LNCAP (cell line): ENCODE data around the gene FYB2.

Experiments
- TF ChIP-seq, protein P1 (sequence below): fragments of 450-650 bp; IDR thresholded peaks from 2 replicates; pipeline ENCODE4 v1.5.1; 2017; ENCODE audit warnings: mild to moderate bottlenecking

The FYB2 gene

GRCh38 chr1:56728964-56729363 is 90.2 kb downstream of the FYB2 start:
- TF ChIP-seq, protein P1, sequence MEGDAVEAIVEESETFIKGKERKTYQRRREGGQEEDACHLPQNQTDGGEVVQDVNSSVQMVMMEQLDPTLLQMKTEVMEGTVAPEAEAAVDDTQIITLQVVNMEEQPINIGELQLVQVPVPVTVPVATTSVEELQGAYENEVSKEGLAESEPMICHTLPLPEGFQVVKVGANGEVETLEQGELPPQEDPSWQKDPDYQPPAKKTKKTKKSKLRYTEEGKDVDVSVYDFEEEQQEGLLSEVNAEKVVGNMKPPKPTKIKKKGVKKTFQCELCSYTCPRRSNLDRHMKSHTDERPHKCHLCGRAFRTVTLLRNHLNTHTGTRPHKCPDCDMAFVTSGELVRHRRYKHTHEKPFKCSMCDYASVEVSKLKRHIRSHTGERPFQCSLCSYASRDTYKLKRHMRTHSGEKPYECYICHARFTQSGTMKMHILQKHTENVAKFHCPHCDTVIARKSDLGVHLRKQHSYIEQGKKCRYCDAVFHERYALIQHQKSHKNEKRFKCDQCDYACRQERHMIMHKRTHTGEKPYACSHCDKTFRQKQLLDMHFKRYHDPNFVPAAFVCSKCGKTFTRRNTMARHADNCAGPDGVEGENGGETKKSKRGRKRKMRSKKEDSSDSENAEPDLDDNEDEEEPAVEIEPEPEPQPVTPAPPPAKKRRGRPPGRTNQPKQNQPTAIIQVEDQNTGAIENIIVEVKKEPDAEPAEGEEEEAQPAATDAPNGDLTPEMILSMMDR: no peak

DNA sequence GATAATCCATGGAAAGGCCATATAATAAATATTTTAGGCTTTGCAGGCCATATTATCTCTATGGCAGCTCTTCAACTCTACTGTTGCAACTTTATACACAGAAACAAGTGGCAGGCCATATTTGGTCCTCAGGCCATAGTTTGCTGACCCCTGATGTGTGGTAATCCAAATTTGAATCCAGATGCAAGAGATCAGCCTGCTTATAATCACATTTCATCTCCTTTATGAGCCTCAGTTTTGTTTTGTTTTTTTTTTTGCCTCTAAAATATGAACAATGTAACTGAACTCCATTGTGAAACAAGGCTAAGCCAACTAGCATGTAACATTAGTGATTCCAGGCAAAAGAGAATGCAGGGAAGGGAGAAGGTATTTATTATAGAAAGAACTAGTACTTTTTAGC is 92.5 kb downstream of the FYB2 start:
- TF ChIP-seq, protein P1: no peak

GRCh38 chr1:56719171-56719570 is 100.0 kb downstream of the FYB2 start:
- TF ChIP-seq, protein P1: no peak

- TF ChIP-seq, protein P1: no peak
These were observed 104.0 kb downstream of the FYB2 start for GRCh38 chr1:56715156-56715555.

DNA sequence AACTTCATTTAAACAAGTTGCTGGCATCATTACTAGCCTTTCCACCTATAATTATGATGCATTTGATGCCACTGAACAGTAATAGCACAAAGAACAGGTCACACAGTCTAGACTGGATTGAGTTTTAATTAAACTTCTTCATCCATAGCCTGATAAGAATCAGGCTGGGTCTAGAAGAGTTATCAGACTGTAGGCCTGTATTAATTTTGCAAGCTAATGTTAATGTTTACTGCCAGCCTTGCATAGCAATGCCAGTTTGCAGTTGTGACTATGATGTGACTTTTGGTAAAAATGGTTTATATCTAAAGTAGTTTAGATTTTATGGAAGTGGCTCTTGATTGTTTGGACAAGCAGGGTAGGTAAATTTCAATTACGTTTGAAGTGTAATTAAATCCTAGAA is 106.1 kb downstream of the FYB2 start:
- TF ChIP-seq, protein P1: no peak

DNA sequence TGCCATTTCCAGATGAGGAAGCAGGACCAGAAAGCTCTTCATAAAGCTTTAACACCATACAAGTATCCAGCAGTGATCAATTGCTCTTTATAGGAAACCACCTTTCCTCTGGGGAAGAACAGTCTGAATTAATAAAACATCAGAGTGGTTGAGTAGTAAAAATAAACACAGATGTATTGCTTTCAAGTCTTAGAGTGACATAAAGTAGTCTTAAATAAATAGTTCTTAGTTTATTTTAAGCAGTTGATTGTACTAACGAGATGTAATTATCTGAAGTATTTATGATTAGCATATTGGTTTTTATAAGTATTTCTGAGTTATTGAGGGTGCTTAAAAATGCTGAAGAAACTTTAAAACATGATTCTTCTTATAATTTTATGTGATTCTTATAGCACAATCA is 107.1 kb downstream of the FYB2 start:
- TF ChIP-seq, protein P1: no peak

DNA sequence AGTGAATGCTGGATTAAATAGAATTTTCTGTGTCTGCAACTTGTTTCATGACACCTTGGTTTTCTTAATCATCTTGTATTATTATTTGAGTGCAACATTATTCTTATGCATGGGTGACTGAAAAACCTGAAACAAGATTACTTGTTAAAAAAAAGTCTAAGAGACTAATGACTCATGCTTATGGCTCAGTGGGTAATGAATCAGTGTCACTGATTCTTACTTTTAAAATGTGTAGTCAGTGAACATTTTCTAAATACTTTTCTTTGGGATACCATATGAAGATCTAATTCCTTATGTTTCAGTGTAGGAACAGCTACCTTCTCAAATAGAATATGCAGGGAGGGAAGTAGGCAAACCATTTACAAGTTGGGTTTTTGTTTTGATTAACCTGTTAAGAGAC is 108.6 kb downstream of the FYB2 start:
- TF ChIP-seq, protein P1: no peak

DNA sequence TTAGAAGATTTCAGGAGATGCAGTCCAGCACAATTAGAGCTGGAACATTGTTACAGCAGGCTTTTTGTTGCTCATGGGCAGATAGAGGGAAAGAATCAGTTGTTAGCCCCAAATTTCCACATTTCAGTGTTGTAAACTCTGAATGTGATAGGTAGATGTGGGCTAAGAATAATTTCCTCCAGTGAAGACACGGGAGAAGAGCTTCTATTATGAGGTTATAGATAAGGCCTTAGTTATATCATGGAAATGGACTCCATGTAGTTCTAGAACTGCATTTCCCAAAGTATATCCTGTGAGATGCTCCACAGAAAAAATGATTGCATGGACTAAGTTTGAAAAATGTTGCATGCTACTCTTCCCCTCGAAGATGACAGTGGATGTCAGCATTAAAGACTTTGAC is 109.2 kb downstream of the FYB2 start:
- TF ChIP-seq, protein P1: no peak
